Astrocyte (in vitro differentiated cells and primary cell): ENCODE data around the gene HOXA7.

Experiments
- EZH2 ChIP-seq: IDR thresholded peaks from 2 replicates; pipeline ENCODE4 v1.6.1; 2012; ENCODE audit warnings: mild to moderate bottlenecking, low read length, inconsistent platforms; ENCODE audit not compliant: insufficient read depth
- TF ChIP-seq, protein P1 (sequence below): IDR thresholded peaks from 2 replicates; pipeline ENCODE4 v1.5.1; 2011; ENCODE audit warnings: low read depth, mild to moderate bottlenecking, inconsistent platforms, low read length, moderate library complexity; ENCODE audit not compliant: insufficient read depth

DNA sequence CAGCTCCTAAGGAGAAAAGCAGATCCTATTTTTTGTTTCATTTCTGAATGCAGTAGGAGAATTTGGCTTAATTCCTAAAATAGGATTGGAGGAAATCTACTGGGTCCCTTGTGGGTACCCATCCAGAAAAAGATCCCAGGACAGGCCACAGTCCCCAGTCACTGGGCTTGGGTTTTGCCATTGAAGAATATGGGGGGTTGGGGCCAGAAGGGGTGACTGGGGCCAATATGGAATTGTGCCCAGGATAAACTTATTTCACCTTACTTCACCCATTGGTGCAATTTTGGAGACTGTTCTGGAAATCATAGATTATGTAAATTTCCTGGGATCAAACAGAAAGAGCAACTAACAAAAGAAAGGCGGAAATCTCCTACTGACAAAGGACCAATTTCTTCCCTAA, 18.0 kb downstream of the HOXA7 start:
- no peak for TF ChIP-seq EZH2
- TF ChIP-seq, protein P1, sequence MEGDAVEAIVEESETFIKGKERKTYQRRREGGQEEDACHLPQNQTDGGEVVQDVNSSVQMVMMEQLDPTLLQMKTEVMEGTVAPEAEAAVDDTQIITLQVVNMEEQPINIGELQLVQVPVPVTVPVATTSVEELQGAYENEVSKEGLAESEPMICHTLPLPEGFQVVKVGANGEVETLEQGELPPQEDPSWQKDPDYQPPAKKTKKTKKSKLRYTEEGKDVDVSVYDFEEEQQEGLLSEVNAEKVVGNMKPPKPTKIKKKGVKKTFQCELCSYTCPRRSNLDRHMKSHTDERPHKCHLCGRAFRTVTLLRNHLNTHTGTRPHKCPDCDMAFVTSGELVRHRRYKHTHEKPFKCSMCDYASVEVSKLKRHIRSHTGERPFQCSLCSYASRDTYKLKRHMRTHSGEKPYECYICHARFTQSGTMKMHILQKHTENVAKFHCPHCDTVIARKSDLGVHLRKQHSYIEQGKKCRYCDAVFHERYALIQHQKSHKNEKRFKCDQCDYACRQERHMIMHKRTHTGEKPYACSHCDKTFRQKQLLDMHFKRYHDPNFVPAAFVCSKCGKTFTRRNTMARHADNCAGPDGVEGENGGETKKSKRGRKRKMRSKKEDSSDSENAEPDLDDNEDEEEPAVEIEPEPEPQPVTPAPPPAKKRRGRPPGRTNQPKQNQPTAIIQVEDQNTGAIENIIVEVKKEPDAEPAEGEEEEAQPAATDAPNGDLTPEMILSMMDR, result no peak
